MM.1S (cell line): ENCODE results near the gene PRKCSH.

Experiments
- EZH2 ChIP-seq: fragments of 300-600 bp; sonication (generic); optimal IDR thresholded peaks from 2 replicates; pipeline ENCODE3; 2017; ENCODE audit warnings: low read depth, mild to moderate bottlenecking, antibody characterized with exemption, low read length, mixed read lengths
- EZH2phosphoT487 ChIP-seq: fragments of 300-600 bp; sonication (generic); IDR thresholded peaks from 2 replicates; pipeline ENCODE4 v1.6.1; 2018; ENCODE audit warnings: antibody characterized with exemption, low read length
- TF ChIP-seq, protein P1 (sequence below): fragments of 300-600 bp; sonication (generic); IDR thresholded peaks from 2 replicates; pipeline ENCODE4 v1.5.1; 2016; ENCODE audit warnings: antibody characterized with exemption, low read length, mixed read lengths

GRCh38 chr19:11457115-11457514 lies 21.7 kb downstream of the PRKCSH start:
- no peak for TF ChIP-seq EZH2phosphoT487
- TF ChIP-seq, protein P1, sequence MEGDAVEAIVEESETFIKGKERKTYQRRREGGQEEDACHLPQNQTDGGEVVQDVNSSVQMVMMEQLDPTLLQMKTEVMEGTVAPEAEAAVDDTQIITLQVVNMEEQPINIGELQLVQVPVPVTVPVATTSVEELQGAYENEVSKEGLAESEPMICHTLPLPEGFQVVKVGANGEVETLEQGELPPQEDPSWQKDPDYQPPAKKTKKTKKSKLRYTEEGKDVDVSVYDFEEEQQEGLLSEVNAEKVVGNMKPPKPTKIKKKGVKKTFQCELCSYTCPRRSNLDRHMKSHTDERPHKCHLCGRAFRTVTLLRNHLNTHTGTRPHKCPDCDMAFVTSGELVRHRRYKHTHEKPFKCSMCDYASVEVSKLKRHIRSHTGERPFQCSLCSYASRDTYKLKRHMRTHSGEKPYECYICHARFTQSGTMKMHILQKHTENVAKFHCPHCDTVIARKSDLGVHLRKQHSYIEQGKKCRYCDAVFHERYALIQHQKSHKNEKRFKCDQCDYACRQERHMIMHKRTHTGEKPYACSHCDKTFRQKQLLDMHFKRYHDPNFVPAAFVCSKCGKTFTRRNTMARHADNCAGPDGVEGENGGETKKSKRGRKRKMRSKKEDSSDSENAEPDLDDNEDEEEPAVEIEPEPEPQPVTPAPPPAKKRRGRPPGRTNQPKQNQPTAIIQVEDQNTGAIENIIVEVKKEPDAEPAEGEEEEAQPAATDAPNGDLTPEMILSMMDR: no peak
- TF ChIP-seq EZH2: no peak
